SU-DHL-6 (cell line): Measurements from ENCODE around the gene PON1.

Experiments
- H2AFZ ChIP-seq: fragments of 200-600 bp; sonication (generic); 2 replicates; pipeline ENCODE4 v1.6.1; 2014; ENCODE audit warnings: low read depth, mild to moderate bottlenecking, moderate library complexity, mixed read lengths, antibody characterized with exemption, low read length; ENCODE audit not compliant: severe bottlenecking
- H3F3A ChIP-seq: fragments of 200-600 bp; shearing (Covaris generic); 2 replicates; pipeline ENCODE4 v1.6.0; 2016; ENCODE audit warnings: antibody characterized with exemption, mild to moderate bottlenecking; ENCODE audit not compliant: insufficient read depth
- H3K27ac ChIP-seq: fragments of 200-600 bp; sonication (generic); 2 replicates; pipeline ENCODE4 v1.5.1; 2016; ENCODE audit warnings: low read depth, mild to moderate bottlenecking, low read length, moderate library complexity, mixed read lengths
- H3K27me3 ChIP-seq: fragments of 200-600 bp; sonication (generic), shearing (Covaris generic); 2 replicates; pipeline ENCODE4 v1.6.0; 2014; ENCODE audit warnings: mild to moderate bottlenecking, low read length
- H3K36me3 ChIP-seq: fragments of 200-600 bp; sonication (generic); 2 replicates; pipeline ENCODE4 v1.6.1; 2014; ENCODE audit warnings: mild to moderate bottlenecking, low read length, mixed read lengths
- H3K4me2 ChIP-seq: fragments of 300-600, 200-600 bp; shearing (Covaris generic), sonication (generic); 2 replicates; pipeline ENCODE4 v1.6.0; 2014; ENCODE audit warnings: low read length, low read depth, mild to moderate bottlenecking; ENCODE audit not compliant: poor library complexity, severe bottlenecking
- H3K4me3 ChIP-seq: fragments of 200-600 bp; sonication (generic); 2 replicates; pipeline ENCODE4 v1.5.1; 2014; ENCODE audit warnings: antibody characterized with exemption, low read length, mild to moderate bottlenecking, mixed read lengths; ENCODE audit not compliant: insufficient read depth, poor library complexity, severe bottlenecking
- H3K79me2 ChIP-seq: fragments of 200-600 bp; sonication (generic); 2 replicates; pipeline ENCODE4 v1.6.1; 2014; ENCODE audit warnings: mild to moderate bottlenecking, low read length, moderate library complexity; ENCODE audit not compliant: insufficient read depth
- H3K9ac ChIP-seq: fragments of 200-600 bp; sonication (generic); 2 replicates; pipeline ENCODE4 v1.7.0; 2014; ENCODE audit warnings: mild to moderate bottlenecking, low read length
- H3K9me2 ChIP-seq: fragments of 200-600 bp; sonication (generic); replicated peaks from 2 replicates; pipeline ENCODE4 v1.6.1; 2014; ENCODE audit warnings: low read length; ENCODE audit not compliant: insufficient read depth
- H3K9me3 ChIP-seq: fragments of 200-600 bp; sonication (generic); 2 replicates; pipeline ENCODE4 v1.6.1; 2014; ENCODE audit warnings: low read length, mixed read lengths; ENCODE audit not compliant: insufficient read depth
- H4K20me1 ChIP-seq: fragments of 200-600 bp; sonication (generic); 2 replicates; pipeline ENCODE4 v1.6.1; 2014; ENCODE audit warnings: low read depth, mild to moderate bottlenecking, antibody characterized with exemption, low read length, moderate library complexity, mixed read lengths
- EZH2phosphoT487 ChIP-seq: fragments of 200-600 bp; sonication (generic), shearing (Covaris generic); conservative IDR thresholded peaks from 2 replicates; pipeline ENCODE4 v1.6.1; 2018; ENCODE audit warnings: mild to moderate bottlenecking, antibody characterized with exemption, low read length, moderate library complexity, mixed read lengths
- TF ChIP-seq, protein P1 (sequence below): fragments of 200-600 bp; sonication (generic); IDR thresholded peaks from one replicate; pipeline ENCODE4 v1.5.1; 2017; ENCODE audit warnings: antibody characterized with exemption, mild to moderate bottlenecking, low read length, moderate library complexity; ENCODE audit not compliant: insufficient read depth, poor library complexity, severe bottlenecking

Gene PON1

DNA sequence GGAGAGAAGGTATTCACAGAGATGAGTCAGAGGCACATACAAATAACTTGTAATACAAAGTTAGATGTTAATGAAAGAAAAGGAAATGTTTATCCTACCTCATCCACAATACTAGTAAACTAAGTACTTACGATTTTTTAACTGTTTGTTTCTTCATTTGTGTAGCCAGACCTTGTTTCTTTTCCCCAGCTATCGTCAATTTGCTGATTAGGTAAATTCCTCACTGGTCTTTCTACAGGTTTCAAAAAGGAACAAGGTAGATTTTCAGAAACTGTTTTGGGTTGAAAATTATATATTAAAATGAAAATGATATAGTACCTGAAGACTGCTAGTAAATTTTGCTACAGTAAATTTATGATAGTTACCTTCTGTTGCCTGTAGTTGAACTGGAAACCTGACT lies 56.6 kb downstream of the PON1 start:
- Histone ChIP-seq H3K36me3 (no peaks in the 10 kb centered on the region), H3K9me3 (no peaks in the 10 kb centered on the region), H3K79me2 (no peaks in the 10 kb centered on the region), H3K27me3 (no peaks in the 10 kb centered on the region), H4K20me1 (no peaks in the 10 kb centered on the region), H3K4me3 (no peak overlapping the region), H3K9ac (no peak overlapping the region), H3K27ac (no peak overlapping the region), H3K9me2 (0 out of 2 replicates have a peak, but pooled peaks cover 3% of the 10 kb centered on the region), H3K4me2 (no peak overlapping the region), H3F3A (no peaks in the 10 kb centered on the region), H2AFZ (no peak overlapping the region)
- TF ChIP-seq, protein P1, sequence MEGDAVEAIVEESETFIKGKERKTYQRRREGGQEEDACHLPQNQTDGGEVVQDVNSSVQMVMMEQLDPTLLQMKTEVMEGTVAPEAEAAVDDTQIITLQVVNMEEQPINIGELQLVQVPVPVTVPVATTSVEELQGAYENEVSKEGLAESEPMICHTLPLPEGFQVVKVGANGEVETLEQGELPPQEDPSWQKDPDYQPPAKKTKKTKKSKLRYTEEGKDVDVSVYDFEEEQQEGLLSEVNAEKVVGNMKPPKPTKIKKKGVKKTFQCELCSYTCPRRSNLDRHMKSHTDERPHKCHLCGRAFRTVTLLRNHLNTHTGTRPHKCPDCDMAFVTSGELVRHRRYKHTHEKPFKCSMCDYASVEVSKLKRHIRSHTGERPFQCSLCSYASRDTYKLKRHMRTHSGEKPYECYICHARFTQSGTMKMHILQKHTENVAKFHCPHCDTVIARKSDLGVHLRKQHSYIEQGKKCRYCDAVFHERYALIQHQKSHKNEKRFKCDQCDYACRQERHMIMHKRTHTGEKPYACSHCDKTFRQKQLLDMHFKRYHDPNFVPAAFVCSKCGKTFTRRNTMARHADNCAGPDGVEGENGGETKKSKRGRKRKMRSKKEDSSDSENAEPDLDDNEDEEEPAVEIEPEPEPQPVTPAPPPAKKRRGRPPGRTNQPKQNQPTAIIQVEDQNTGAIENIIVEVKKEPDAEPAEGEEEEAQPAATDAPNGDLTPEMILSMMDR: no peak
- TF ChIP-seq EZH2phosphoT487: no peak

DNA sequence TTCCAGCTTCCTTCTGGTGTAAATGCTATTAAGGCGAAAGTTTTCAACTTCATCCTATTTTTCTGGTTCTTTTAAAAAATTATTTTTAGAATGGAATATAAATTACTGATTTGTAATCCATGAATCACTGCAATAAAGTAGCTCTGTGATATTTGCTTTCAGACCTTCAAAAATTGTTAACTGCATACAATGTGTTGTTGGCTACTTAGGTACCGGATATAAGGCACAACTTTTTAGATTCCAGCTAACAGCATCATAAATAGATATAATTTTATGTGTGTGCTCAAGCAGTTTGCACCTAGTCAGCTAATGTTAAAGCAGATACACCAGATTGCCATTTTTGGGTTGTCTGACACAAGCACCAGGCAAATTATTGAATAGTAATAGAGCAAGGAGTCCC lies 58.7 kb downstream of the PON1 start:
- Histone ChIP-seq H3K36me3 (no peaks in the 10 kb centered on the region), H4K20me1 (no peaks in the 10 kb centered on the region), H3K4me2 (no peak overlapping the region), H3F3A (no peaks in the 10 kb centered on the region), H3K27ac (no peak overlapping the region), H3K4me3 (no peak overlapping the region), H3K27me3 (no peaks in the 10 kb centered on the region), H3K9me3 (no peaks in the 10 kb centered on the region), H2AFZ (no peak overlapping the region), H3K9ac (no peak overlapping the region), H3K79me2 (no peaks in the 10 kb centered on the region), H3K9me2 (no peaks in the 10 kb centered on the region)
- TF ChIP-seq, protein P1: no peak
- no peak for TF ChIP-seq EZH2phosphoT487

DNA sequence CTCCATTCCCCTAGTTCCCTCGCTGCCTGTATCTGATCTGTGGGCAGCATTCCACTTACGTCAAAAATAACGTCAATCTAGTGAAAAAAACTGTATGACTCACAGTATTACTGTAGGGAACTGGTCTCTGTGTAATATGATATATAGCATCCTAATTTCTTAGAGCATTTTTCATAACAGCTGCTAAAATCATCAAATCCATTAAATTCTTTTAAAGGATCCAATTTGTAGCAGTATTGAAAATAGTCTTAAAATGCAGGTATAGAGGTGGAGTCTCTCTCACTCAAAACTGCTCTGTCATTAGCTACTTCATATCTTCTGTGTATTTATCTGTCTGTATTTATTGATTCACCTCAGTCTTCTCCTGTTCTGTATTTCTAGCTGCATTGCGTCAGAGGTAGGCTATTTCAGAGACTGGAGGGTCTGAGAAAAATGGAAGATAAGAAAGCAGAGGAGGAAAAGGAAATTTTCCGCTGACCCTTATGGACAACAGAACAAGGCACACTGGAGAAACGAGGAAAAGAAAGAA lies 59.9 kb downstream of the PON1 start:
- Histone ChIP-seq H3K9me2 (no peaks in the 10 kb centered on the region), H3K4me3 (no peak overlapping the region), H3K27me3 (no peaks in the 10 kb centered on the region), H3K4me2 (no peak overlapping the region), H3K36me3 (no peaks in the 10 kb centered on the region), H4K20me1 (no peaks in the 10 kb centered on the region), H3K27ac (no peak overlapping the region), H3K9ac (no peak overlapping the region), H3K9me3 (no peaks in the 10 kb centered on the region), H2AFZ (no peak overlapping the region), H3K79me2 (no peaks in the 10 kb centered on the region), H3F3A (no peaks in the 10 kb centered on the region)
- TF ChIP-seq, protein P1: no peak
